NOMO-1 treated with DMSO at 0.1 percent for 48 hours (cell line): Measurements from ENCODE around the gene VIPR2.
"Not testable (repeated sequence)": the region's sequence is repeated elsewhere in the genome, so short reads cannot be mapped to it uniquely, and the experiment has no call there.

ENCODE experiments used
- DNase-seq: peaks from one replicate; lab custom pipeline; 2025; ENCODE audit not compliant: unreplicated experiment; lab: John Stamatoyannopoulos, UW

The VIPR2 gene

DNA sequence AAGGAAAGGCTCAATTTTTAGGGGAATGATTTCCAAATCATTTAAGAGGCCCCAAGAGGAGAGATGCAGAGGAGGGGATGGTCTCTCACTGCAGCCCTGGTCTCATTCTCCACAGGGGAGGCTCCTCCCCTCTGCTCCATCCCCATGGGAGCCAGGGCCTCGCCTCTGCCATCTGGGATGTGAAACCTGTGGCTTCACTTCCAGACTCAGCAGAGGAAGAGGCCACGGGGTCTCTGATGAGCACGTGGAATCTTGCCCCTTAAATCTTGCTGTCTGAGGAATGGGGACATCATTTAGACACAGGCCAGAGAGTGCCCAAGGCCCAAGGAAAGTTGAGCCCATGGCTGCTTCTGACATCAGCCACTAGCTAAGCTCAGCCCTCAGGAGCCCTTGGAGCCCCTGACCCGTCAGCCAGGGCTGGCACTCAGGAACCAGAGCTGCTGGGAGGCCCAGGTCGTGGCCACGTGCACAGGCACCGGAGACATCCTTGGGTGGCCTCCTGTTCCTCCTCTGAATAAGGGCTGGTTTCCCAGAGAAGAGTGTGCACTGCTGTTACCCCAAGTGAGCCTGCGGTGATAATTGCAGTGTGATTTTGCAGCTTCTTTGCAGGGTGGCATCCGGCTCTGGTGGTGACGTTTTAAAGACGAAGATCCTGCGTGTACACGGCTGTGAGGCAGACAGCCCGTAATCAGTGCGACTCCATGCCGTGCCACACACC, 50.5 kb downstream of the VIPR2 start:
- no peak for DNase-seq

DNA sequence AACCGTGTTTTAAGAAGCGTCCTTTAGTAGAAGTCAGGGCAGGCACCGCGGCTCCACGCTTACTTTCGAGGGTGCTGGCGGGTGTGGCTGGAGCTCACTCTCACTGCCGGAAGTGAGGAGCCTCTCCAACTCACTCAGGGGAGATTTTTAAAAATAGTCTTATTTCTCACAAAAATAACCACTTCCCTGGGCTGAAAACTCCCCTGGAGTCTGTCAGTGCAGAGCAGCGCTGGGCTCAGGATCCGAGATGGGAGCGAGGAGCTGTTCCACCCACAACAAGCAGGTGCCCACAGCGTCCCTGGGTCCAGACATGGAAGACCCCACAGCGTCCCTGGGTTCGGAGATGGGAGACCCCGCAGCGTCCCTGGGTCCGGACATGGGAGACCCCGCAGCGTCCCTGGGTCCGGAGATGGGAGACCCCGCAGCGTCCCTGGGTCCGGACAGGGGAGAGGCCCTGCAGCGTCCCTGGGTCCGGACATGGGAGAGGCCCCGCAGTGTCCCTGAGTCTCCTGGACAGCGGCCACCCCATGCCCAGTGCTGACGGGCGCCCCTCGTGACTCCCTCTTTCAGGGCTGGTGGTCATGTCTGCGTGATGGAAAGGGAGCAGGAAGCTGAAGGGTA, 51.2 kb downstream of the VIPR2 start:
- no peak for DNase-seq

DNA sequence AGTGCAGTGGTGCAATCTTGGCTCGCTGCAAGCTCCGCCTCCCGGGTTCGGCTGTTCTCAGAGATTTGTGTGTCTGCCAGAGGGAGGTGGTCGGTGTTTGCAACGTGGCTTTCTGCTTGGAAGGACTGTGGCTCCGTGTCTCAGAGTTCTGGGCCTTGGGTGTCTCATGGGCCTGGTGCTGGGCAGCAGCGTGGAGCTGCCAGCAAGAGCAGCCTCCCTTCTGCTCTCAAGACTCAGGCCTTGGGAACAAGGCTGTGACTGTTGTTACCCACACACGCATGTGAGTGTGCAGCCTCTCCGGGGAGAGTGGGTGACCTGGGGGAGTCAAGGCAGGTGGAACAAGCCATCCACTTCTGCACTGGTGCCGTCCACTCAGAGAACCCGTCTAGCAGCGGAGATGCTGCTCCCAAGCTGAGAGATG, 52.0 kb downstream of the VIPR2 start:
- no peak for DNase-seq

DNA sequence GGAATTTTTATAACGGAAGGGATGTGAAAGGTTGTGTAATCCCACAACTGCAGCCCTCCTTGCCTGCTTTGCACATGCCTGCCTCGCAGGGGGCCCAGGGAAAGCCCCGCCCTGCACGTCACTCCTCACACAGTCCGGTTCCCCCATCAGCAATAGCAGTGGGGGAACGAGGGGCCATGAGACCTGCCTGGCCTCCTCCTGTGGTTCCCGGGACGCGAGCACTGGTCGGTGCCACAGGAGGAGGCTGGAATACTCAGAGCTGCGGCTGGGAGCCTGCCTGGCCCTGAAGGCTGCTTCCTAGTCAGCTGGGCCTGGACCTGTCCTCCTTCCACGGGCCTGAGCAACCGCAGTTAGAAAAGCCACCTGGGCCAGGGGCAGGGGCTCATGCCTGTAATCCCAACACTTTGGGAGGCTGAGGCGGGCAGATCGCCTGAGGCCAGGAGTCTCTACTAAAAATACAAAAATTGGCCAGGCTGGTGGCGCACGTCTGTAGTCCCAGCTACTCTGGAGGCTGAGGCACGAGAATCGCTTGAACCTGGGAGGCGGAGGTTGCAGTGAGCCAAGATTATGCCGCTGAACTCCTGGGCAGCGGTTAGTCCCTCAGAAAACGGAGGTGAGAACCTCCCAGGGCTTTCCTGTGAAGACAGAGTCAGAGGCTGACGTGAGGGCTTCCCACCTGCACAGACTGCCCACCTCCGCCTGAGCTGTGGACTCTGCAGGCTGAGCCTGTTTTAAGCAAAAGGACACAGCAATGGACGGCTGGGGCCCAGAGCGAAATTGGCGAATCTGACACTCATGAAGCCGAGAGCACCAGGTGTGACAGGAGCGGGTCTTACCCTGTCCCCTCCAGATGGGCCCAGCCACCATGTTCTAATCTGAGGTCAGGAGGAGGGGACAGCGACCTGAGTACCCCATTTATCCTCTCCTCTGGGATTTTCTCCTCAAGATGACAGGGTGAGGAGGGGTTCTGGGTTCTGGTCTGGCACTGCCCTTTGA, 52.9 kb downstream of the VIPR2 start:
- no peak for DNase-seq

DNA sequence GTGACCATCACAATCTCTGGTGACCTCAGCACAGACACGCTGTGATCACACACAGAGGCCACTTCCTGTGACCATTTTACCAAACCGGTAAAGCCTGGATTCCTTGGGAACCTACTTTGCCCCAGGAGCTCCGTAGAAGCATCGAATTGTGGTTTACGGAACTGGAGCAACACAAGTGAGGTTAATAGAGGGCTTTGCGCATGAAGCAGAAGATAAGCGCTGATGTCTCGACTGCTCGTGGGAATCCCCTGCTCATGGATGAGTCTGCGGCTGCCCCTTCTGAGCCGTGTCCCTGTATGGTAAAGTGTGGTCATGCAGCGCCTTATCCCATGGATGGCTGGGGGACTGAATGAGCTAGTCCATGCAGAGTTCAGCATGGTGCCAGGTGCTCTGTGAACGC, 53.6 kb downstream of the VIPR2 start:
- DNase-seq: no peak

DNA sequence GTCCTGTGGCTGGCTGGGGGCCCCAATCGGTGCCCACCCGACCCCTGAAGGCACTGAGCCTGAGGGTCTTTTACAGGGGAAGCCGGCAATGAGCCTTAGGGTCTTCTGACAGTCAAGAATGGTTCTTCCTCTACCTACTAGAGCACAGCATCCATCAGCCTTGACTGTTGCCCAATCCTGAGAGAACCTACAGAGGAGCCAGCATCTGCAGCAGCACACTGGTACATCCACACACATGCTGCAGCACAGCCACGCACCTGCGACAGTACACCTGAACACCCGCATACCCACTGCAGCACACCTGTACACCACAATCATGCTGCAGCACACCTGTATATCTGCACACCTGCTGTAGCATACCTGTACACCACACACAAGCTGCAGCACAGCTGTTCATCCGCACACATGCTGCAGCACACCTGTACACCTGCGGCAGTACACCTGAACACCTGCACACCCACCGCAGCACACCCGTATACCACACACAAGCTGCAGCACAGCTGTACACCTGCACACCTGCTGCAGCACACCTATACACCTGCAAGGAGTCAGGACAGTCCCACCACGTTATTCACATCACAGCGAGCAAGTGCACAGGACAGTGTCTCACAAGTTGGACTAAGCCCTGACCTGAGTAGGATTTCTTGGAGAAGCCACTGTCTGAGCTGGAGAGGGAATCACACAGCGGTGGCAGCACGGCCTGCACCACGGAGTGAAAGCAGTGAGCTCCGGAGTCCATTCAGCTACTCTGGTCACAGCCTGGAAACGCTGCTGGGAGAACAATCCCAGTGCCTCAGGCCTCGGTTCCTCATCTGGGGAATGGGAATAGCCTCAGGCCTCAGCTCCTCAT, 56.4 kb downstream of the VIPR2 start:
- no peak for DNase-seq

DNA sequence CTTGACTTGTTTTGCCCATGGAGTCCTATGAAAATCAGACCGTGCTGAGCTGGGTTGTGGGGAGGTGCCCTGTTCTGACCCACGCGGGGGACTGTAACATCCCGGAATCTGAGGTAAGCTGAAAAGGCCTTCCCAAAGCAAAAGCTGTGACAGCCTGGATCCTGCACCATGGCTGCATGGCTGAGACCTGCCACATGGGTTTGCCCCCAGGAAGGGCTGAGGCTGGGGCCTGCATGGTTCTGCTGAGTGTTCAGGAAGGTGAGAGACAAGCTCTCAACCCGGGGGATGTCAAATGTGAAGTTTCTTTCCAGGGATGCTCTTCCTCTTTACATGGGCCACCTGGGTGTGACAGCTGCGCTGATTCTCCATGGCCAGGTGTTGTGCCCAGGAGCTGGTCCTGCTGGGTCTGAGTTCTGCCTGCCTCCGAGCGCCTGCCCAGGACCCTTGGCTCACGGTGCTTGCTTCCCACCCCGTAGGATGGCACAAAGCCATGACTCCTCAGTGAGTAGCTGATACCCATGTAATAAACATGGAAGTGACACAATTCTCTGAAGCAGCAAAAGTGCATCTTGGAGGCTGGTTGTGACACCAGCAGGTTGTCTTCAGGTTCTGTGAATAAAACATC, 58.3 kb downstream of the VIPR2 start:
- DNase-seq: no peak

DNA sequence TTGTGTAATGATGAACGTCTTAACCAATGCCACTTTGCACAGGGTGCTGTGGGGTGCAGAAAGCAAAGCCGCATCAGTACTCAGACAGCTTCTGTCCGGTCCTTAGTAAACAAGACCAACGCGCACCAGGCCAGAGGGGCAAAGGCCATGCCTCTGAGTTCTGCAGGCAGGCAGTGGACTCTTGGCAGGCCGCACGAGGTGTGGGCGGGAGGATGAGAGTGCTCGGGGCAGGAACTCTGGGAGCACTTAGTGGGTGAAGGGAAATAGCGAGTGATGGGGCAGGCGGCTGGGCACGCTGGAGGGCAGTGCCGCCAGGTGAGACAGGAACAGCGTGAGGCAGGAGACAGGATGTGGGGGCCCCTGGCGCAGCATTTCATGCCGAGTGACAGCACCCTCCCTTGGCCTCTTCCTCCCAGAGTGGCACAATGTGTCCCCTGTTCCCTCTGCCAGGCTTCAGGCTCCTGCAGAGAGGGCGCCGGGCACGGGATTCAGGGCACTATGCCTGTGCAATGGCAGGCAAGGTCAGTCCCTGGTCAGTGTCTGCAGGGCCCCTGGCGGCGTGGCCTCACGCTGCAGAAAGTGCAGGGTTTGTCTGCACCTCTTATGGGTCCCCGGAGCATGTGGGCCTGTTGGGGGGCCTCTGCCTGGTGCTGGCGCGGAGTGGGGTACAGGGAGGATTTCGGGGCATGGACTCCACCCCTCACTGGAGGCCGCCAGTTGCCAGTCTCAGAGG, 60.4 kb downstream of the VIPR2 start:
- DNase-seq: no peak

DNA sequence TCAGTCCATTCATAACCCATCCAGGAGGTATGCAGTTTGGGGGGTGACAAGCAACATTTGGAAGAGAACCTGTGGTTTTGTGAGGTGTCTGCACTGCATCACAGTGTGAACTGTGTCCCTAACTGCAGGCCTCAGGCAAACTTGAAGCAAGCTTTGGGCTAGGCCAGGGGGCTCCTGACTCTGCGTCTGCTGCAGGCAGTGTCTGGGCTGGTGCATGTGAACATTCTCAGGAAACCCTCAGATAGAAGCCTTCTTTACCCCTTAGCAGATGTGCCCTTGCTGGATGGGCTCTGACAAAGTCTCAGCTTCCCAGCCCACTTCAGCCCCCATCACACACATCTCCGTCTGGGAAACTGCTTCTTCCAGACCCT, 61.0 kb downstream of the VIPR2 start:
- no peak for DNase-seq

DNA sequence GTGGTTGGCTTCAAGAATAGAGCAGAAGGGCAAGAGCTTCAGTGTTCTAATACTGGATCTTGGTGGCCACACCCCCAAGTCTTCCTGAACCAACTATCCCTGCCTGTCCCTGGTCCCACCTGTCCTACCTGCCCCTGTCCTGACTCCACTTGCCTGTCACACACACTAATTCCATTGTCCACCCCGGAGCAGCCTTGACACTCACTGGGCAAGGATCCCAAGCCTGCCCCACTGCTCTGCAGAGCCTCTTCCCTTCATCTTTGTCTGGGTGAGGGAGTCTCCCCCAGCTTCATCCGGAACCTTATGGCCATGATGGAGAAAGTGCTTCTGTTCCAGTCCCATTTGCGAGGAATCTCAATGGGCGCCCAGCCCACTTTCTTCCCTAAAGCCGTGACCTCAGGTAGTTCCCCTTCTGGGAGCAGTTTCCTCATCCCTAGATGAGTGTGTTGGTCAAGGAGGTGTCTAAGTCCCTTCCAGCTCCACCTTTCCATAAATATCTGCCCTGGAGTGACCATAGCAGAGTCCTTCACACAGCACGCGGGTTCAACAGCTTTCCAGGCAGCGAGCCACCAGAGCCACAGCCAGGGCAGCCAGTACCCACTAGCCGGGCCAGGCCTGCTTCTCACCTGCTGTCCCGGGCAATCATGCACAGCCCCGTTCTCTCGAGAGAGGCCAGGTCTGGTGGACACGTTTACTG, 61.5 kb downstream of the VIPR2 start:
- DNase-seq: no peak

DNA sequence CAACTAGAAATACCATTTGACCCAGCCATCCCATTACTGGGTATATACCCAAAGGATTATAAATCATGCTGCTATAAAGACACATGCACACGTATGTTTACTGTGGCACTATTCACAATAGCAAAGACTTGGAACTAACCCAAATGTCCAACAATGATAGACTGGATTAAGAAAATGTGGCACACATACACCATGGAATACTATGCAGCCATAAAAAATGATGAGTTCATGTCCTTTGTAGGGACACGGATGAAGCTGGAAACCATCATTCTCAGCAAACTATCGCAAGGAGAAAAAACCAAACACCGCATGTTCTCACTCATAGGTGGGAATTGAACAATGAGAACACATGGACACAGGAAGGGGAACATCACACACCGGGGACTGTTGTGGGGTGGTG, 62.6 kb downstream of the VIPR2 start:
- not testable (repeated sequence) for DNase-seq

DNA sequence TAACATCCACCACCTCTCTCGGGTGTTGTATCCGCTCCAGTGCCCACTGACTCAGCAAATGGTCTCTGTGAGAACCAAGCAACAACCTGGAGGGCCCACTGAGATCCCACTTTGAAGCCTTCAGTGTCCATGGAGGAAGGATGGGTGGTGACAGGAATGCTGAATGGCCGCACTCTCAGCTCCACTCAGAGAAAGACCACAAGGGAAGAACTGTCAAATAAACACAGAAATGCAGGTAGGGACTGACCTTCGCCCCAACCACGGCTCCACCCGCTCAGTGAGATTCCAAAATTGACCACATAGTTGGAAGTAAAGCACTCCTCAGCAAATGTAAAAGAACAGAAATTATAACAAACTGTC, 65.8 kb downstream of the VIPR2 start:
- DNase-seq: no peak

DNA sequence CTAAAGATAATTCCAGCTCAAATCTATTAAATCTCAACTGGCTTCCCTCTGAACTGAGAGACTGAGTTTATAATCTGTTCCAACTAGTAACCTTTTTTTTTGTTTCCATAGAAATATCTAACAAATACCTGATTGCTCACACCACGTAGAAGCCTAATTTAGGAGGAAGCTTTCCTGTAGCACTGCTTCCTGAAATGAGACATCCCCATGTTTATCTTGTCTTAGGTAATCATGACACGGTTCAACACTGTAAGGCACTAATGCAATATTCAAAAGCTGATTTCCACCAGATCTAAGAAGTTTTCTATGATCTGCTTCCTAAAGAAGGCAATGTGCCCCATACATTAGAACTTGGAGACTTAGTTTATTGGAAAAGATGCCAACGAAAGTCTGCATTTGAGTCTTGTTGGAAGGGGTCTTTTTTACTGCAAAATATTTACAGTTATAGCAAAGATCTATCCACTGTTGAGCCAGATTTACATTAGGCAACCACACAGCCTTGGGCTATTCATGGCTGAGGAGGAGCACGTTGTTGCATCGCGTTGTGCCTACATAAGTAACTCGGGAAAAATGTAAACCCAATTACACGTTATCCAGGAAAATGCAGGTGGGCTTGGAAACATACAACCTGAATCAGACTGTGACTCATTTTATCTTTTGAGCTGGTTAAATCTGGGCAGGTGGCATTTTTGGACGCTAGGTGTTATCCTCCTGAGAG, 66.3 kb downstream of the VIPR2 start:
- peak; percentile 28 for DNase-seq

DNA sequence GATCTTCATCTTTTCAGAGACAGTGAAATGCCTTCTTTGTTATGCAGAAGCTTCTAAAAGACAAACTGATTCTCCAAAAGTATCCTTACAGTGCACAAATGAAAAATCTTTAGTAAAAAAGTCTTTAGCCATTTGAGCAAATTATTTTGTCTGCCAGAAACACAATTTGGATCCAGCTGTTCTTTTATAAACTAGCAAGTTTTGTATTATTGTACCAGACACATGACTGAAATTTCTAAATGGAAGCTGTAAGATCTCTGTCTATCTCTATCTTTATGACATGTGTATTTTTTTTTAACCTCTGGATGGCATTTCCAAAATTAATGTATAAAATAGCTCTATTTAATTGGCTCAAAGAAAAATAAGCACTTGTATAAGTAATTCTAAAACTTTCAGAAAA, 68.3 kb downstream of the VIPR2 start:
- no peak for DNase-seq

DNA sequence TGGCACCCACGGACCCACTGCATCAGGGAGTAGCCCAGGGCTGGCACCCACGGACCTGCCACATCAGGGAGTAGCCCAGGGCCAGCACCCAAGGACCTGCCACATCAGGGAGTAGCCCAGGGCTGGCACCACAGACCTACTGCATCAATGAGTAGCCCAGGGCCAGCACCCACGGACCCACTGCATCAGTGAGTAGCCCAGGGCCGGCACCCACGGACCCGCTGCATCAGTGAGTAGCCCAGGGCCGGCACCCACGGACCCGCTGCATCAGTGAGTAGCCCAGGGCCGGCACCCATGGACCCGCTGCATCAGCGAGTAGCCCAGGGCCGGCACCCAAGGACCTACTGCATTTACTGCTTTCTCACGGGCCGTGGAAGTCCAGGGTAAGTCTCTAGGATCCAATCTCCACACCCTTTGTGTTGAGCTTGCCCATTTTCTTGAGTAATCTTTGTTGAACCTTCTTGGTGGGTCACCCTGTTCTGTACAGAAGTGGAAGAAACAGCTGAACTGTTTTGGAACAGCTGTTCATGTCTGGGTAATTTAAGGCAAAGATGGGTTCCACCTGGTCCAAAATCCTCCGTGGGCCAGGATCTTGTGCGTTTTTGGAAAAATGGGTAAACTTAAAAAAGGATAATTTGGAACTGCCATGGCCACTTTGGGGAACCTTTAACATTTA, 69.0 kb downstream of the VIPR2 start:
- DNase-seq: no peak

DNA sequence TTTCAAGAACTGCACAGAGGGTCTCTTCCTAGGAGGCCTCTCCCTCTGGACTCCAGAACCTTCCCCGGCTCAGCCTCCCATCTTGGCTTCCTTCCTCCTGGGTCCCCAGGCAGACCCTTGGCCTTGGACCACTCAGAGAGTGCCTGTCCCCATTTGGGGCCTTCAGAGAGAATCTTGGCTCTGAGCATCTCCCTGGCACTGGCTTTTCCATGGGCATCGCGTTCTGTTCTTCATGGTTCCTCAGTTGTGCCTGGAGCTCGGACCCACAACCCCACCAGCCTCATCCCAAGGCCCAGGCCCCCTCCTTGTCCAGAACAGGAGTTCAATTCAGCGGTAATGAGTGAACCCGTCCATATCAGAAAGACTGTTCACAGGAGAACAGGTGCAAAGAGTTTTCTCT, 73.4 kb downstream of the VIPR2 start:
- no peak for DNase-seq

DNA sequence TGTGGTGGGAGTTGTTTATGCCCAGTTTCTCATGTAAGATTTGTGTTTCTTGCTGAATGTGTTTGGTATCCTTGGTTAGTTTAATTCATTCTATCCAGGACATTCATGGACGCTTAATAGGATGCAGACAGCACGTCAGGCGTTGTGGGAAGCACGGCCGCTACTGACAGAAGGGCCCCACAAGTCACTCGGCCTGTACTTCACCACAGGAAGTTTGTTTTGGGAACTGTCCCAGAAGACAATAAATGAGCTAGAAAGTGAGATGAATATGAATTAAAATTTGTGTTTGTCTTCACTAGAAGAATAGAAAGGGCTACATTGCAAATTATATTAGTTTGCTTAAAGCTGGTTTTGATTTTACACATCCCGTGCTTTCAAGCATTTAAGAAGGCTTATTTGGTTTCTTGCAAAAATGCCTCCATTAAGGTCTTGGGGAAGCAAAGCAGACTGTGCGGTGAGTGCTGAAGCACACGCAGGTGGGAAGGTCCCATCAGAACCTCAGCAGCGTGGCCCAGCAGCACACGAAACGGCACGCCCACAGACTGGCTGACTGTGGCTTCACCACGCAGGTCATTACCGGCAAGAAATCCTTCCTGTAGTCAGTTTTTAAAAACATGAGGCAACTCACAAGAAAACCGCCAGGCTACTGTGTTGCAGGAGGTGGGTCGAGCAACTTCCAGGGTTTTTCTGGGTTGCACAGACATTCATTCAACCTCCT, 74.1 kb downstream of the VIPR2 start:
- peak; percentile 38 for DNase-seq
